GM21528 (cell line): ENCODE data around the gene POLR2J2.
"Not testable (repeated sequence)": the region's sequence is repeated elsewhere in the genome, so short reads cannot be mapped to it uniquely, and the experiment has no call there.

Experiments used
- ATAC-seq: cut with Tn5 transposase; IDR thresholded peaks from one replicate; pipeline ENCODE4 v1.9.1; 2021; ENCODE audit warnings: mild to moderate bottlenecking, moderate library complexity; ENCODE audit not compliant: unreplicated experiment, low FRiP score

Gene POLR2J2

DNA sequence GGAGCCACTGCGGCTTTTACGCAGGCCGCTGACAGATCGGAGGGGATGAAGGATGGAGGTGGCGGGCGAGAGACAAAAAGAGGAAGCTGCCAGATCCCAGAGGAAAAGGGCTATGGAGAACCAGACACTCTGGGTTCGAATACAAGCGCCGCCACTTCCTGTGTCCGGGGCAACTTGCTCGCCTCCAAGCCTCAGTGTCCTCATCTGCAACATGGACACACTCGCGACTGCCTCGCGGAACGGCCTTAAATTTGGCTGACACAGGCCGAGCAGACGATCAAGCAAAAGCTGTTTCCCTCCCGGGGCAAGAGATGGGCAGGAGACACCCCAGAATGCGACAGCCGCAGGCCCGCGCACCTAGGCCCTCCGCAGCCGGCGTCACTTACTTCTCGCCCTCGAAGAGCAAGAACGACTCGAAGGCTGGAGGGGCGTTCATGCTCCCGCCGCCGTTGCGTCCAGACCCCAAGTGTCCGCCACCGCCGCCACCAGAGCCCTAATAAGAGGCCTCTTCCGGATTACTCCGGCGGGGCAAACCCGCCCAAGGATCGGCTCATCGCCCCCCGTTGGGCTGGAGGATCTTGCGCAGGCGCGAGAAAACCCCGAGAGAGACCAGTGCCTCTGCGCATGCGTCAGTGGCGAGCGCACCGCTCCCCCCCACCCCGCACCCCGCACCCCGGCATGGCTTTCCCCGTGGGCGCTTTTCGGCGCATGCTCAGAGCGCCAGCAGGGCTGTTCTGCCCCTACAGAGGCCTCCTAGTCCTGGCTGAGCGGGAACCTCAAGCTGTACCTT, at the start of gene POLR2J2:
Gene POLR2J2, minus strand, starts transcription at position 498 of the 790 bp plus-strand sequence. Its CDS starts 62 bp downstream, at position 436.
- peak; percentile 49 for ATAC-seq

DNA sequence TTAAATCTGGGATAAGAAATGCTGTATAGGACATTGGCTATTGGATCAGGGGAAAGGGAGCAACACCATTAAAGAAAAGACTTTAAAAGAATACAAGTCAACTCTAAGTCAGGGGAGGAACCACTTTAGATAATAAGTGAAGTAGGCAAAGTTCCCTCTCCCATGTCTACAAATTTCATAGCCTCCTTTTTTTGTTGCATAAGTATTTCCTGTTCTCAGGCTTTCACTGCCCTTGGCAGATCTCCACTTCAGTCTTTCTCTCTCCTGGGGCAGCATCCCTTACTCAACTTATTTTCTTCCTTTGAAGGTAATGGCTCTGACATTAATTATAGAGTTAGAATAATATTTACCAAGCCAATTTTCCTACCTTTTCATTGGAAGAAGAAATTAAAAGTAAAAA, 47.0 kb upstream of the POLR2J2 start:
- ATAC-seq = not testable (repeated sequence)

DNA sequence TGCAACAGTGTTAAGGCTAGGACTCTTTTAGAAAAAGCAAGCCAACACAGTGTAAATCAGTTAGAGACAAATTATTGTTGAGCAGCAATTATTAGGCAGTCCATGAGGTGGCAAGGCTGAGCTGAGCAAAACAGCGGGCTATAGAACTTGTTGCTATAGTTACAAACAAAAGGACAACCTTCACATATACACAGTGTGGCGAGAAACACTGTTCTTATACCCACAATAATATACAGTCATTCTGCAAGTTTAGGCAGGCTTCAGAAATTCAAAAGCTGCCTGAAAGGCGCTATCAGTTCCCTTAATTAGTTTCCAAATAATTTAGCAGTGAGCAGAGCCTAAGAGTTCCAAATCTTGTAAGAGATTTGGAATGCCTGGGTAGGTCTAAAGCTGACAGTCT, 44.3 kb upstream of the POLR2J2 start:
- ATAC-seq = peak; percentile 42

DNA sequence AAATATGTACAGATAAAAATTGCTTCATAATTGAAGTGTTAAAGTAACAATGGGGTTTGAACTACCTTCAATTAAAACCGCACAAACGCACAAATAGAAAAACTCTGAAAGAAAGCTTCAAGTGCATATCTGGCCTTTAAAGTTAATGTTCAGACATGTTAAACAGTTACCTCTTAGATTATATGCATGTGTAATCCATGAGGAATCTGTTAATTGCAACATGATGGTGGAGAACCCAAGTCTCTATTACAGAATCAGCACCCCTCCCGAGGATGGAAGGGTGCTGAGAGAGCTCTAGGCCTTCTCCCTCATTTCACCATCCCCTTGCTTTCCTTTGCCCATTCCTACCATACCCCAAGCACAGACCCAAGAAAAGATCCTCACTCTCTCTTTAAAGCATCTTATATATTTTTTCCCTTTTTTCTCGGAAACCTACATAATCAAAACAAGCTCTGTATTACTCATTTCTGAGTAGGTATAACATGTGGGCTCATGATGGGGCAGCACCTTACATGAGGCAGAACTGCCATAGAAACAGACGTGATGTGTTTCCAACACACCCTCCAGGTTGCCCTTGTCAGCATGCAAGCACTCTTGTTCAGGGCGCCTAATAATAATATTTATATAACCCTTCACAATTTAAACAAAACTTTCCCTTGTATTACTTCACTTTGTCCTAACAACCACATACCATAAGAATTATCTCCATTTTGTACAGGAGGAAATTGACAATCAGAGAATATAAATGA, 43.5 kb upstream of the POLR2J2 start:
- ATAC-seq = not testable (repeated sequence)

DNA sequence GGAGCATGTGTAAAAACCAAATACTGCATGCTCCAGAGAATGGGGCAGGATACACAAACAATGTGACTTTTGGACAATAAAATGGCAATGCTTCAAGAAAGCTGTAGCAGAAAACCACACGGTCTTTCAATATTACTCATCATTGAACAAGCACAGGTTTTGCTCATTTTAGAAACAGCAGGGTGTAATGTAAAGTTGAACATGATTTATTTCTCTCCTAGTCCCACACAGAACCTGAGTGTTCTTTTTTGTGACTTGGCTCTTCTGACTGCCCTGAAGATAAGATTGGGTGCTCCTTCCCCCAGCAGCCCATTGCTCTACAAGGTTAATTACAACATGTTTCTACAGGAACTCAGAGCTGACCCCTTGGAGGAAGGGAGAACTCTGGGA, 42.2 kb upstream of the POLR2J2 start:
- ATAC-seq = peak; percentile 81

DNA sequence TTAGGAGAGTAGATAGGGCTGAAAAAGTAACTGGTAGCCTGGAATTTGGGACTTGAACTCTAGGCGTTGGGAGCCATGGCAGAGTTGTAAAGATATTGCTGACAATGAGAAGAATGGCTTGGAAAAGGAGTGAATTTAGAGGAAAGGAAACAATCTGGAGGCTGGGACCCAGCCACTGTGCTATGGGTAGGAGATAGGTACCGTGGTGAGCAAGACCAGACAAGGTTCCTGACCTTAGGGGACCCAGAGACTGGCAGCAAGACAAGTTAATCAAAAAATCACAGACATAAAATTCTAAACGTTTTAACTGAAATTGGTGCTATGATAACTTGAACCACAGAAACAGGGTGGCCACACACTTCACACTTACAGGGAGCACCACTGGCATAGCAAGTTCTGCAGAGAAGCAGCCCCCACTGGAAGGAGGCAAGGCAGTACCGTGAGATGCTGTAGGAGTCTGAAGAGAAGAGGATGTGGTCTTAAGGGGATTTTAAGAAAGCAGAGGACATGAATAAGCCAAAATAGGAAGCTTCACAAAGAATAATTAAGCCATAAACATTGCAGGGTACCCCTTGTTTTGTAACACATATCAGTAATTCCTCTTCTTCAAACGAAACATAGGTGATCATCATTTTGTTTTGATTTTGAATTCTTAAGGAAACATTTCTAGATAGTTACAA, 41.7 kb upstream of the POLR2J2 start:
- peak; percentile 80 for ATAC-seq

DNA sequence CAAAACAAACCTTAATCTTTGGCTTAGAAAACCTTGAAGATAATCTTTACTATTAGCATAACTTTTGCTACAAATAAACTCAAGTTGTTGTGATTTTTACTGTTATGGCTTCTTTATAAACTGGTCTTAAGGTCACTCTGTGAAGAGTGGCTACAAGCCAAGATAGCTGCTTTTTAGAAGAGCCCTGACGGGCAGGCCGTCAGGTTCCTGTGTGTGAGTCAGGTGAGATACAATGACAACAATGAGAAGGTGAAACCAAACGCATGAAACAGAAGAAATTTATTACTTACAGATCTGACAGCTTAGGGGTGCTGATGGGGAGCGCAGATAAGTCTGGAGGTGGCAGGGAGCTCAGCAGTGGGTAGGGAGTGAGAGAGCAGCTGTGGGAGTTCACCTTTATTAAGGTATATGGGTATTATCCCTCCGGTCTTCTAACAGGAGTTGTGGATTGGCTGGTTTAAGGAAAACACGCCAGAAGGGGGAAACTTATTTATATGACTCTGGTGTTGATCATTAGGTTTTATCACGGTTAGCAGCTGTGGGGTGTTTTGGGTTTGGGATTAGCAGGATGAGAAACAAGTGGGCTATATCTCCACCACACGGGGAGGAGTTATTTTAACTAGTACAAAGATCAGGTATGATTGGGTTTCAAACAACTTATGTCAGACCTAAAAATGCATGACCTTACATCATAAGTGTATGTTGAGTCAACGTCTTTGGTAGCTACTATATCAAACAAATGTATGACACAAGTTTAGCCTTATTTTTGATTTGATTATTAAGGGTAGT, 27.7 kb upstream of the POLR2J2 start:
- not testable (repeated sequence) for ATAC-seq

DNA sequence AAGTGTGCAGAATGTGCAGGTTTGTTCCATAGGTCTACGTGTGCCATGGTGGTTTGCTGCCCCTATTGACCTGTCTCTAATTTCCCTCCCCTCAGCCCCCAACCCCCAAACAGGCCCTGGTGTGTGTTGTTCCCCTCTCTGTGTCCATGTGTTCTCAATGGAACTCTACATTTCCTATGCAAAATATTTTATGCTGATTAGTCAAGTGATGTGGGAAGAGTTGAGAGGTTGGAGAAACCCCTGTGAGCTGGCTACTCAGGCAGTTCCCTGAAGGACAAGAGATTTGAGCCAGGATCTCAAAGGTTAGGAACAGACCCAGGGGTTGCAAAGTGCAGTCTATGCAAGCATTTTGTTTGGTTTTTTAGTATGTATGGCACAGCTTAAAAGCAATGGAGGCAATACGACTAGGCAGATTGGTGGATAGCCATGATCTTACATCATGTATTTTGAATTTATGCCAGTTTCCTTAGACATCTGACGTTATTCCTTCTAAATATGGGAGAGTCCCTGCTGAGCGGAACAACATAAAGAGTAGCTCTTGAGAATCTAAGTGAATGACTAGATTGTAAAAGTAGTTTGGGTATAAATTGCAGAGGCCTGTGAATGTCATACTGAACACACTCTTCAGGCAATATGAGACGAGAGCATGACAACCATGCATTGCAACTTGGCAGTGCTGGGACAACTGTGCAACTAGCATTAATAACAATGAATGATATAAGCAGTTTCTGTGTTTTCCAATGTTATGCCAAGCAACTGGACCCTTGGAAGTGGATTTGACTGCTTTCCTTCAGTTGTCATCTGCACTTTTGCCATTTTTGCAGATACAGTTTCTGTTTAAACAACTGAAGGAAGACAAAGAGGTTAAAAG, 26.4 kb upstream of the POLR2J2 start:
- not testable (repeated sequence) for ATAC-seq

DNA sequence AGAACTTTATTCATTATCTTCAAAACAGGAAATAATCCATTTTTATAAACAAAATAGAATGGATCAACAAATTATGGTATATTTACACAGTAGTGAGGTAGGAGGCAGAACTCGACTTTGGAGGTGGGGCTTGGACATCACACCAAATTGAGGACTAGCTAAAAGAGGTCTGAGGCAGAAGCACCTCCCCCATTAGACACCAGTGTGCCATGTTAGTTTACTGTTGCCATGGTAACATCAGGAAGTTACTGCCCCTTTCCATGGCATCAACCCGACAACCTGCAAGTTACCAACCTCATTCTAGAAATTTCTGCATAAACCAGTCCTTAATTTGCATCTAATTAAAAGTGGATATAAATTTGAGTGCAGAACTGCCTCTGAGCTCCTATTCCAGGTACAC, 24.5 kb upstream of the POLR2J2 start:
- ATAC-seq = not testable (repeated sequence)

DNA sequence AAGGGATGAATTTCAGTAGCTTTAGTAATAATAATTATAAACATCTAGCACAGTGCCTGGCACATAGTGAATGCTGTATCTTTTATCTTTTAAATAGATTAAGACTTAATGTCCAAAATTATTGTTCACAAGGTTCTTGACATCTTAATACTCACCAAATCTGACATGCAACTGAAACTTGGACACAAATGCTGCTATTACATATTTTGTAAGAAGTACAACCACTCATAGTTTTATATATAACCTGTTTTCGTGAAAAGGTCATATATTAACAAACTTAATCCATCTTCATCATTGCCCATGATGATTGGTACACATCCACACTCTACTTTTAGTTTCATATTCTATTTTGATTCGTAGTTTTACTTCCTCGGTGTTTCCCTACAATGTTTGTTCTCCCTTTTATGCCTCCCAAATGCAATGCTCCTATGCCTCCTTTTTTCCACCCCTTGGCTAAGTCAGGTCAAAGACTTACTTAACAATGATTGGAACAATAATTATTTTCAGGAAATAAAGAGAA, 23.6 kb upstream of the POLR2J2 start:
- peak; percentile 58 for ATAC-seq

DNA sequence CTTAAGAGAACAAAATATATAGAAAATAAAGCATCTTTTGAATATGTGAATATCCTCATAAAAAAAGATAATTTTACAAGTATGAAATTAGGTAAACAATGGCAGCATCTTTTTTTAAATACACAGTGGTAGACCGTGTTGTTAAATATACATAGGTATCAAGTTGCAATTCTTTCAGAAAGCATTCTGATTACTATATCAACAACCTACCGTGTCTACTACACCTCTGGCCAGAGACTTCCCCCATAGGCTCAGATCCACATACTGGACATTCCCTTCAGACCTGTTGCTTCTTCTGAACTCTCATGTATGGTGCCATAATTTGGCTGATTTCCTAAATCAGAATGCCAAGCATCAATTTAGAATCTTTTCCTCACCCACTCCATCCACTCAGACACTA, 22.5 kb upstream of the POLR2J2 start:
- not testable (repeated sequence) for ATAC-seq

DNA sequence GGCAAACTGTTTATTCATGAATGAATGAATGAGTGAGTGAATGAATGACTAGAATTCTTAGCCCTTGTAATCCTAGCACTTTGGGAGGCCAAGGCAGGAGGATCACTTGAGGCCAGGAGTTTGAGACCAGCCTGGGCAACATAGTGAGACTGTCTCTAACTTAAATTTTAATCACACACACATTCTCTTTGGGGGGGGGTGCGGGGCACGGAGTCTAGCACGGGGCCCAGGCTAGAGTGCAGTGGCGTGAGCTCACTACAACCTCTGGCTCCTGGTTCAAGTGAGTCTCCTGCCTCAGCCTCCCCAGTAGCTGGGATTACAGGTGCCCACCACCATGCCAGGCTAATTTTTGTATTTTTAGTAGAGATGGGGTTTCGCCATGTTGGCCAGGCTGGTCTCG, 19.1 kb upstream of the POLR2J2 start:
- ATAC-seq = not testable (repeated sequence)

DNA sequence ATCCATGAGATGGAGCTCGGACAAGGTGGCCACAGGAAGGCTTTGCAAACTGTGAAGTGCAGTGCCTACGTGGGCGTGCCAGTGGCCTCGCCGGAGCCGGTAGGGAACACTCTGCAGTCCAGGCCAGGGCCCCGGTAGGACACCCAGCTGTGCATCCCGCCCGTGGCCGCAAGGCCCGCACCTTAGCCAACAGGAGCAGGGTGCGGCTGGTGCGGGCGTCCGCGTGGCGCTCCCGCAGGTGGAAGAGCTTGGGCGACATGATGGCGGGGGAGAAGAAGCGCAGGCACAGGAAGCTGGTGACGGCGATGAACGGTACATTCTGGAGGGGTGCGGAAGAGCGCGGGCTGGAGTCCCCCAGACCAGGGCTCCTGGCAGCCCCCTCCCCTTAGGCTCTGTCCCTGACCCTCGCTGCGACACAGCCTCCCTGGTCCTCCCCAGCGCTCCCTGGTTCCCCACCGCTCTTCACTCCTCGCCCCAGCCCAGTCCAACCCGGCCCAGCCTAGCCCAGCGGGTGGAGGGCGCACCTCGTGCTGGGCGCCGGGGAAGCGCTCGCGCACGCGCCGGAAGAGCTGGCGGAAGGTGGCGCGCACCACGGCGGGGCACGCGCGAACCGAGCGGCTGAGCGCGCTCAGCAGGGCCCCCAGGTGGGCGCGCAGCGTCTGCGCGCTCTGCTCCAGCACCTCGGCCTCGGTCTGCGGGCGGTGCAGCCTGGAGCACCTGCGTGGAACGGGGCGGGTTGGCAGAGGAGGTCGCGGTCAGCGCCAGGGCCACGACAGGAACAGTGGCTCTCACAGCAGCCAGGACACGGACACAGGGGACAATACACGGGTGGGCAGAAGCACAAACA, 18.2 kb upstream of the POLR2J2 start:
- ATAC-seq = peak; percentile 49

DNA sequence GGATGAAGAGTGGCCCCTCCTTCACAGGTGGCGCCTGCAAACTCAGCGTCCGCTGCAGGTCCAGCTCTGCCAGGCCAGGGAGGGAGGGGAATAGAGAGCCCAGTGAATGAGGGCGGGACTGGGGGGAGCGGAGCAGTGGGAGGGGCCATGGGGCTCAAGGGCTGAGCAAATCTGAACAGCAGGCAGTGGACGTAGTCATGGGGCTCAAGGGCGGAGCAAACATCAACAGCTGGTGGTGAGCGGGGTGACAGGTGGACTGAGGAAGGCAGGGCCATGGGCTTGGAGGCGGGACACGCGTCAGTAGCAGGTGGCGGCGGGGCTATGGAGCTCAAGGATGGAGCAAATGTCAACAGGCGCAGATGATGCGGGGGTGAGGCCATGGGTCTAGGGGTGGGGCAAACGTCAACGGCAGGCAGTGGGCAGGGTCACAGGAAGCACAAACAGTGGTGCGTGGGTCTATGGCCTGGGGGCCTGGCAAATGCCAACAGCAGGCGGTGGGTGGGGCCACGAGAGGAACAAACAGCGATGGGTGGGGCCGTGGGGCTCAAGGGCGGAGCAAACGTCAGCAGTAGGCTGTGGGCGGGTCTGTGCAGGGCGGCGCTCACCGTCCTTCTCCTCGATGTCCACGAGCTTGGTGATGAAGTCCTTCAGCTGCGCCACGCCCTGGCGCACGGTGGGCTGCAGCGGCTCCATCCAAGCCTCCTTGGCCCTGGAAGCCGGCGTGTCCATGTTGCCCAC, 17.0 kb upstream of the POLR2J2 start:
- ATAC-seq = peak; percentile 59

DNA sequence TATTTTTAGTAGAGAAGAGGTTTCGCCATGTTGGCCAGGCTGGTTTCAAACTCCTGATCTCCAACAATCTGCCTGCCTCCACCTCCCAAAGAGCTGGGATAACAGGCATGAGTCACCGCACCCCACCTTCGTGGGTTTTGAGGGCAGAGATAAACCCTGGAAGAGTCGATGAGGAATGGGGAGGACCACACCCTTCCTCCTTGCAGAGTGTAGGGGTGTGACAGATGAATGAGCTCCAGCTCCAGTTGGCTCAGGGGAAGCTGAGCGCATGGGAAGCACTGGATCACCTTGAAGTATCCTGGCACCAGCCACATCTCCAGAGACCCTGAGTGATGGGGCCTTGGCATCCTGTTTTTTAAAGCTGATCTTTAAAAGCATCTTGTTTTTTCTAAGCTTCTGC, 11.1 kb upstream of the POLR2J2 start:
- ATAC-seq = not testable (repeated sequence)

DNA sequence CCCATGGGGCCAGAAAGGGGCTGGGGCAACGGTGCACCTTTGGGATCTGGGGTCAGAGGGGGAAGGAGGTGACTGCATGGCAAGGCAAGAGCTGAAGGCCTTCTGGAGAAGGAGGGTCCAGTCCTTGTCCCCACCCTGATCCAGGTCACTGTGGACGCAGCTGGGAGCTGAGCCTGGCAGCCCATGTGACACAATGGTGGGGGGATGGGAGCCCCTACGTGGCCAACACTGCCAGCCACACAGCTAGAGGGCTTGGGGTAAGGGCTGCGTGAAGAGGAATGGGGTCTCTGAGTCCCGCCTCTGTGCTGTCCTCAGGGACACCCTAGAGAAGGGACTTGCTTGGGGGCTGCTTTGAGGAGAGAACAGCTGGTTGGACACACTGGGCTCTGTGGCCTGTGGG, 9.3 kb upstream of the POLR2J2 start:
- ATAC-seq = not testable (repeated sequence)

DNA sequence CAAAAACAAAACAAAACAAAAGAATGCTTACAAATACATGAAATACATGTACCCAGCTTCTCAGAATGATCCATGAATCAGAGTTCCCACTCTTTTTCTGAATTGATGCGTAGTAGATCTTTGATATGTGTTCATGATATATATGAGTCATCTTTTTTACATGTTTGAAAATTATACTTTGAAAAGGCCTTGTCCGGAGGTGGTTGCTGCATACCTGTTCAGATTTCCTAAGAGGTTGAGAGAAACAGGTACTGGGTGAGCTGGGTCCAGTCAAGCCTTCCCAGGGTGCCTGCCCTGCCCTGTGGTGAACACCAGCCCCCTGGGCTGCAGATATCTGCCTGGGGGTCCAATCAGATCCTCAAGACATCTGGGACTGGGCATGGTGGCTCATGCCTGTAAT, 4.1 kb upstream of the POLR2J2 start:
- not testable (repeated sequence) for ATAC-seq
